Small intestine (tissue), 7 donors: Measurements from ENCODE around the gene STARD10. TPM values are rescaled to one million over a fixed set of nuclear protein-coding genes. Genes with fewer than 3 reads are reported as not detected.
A peak's percentile ranks its signal among the peaks of the same experiment; 100 is the strongest.

Experiments
- DNase-seq, 2 donors: peaks; one replicate each; pipeline versions ENCODE4 v3.0.0 to v3.0.0-alpha.2; 2013
- FAIRE-seq: peaks from 2 replicates; lab custom pipeline; 2012; peaks lifted over from hg19 to GRCh38; lab: Jason Lieb, UNC
- H3K27ac ChIP-seq, 3 donors: one replicate each; pipeline ENCODE4 v1.5.1; 2013; ENCODE audit warnings: low read length in 2 of 3, mild to moderate bottlenecking in 2 of 3, control low read depth in 1 of 3, inconsistent platforms in 1 of 3, low read depth in 1 of 3, moderate library complexity in 1 of 3
- H3K27me3 ChIP-seq, 3 donors: one replicate each; pipeline ENCODE4 v1.6.1; 2013; ENCODE audit warnings: low read length in 3 of 3, inconsistent platforms in 1 of 3; ENCODE audit not compliant: control insufficient read depth in 3 of 3, insufficient read depth in 3 of 3
- H3K36me3 ChIP-seq, 3 donors: one replicate each; pipeline ENCODE4 v1.6.1; 2013; ENCODE audit warnings: low read length in 3 of 3, inconsistent platforms in 1 of 3, low read depth in 1 of 3, mild to moderate bottlenecking in 1 of 3, moderate library complexity in 1 of 3; ENCODE audit not compliant: control insufficient read depth in 3 of 3, insufficient read depth in 2 of 3
- H3K4me1 ChIP-seq, 3 donors: one replicate each; pipeline ENCODE4 v1.6.1; 2013; ENCODE audit warnings: low read length in 2 of 3, inconsistent platforms in 1 of 3, low read depth in 1 of 3, mild to moderate bottlenecking in 1 of 3, moderate library complexity in 1 of 3; ENCODE audit not compliant: control insufficient read depth in 3 of 3, insufficient read depth in 2 of 3
- H3K4me3 ChIP-seq, 3 donors: one replicate each; pipeline ENCODE4 v1.5.1; 2013; ENCODE audit warnings: low read length in 3 of 3, control low read depth in 1 of 3, inconsistent platforms in 1 of 3, low read depth in 1 of 3, mild to moderate bottlenecking in 1 of 3, moderate library complexity in 1 of 3
- H3K9me3 ChIP-seq, 2 donors: one replicate each; pipeline ENCODE4 v1.6.1; 2013; ENCODE audit warnings: low read depth in 1 of 2, low read length in 1 of 2; ENCODE audit not compliant: control insufficient read depth in 2 of 2, insufficient read depth in 1 of 2
- WGBS, 3 donors: extraction: QIAGEN DNeasy Blood & Tissue Kit; methylation state at CpG; one replicate each; pipeline ENCODE4 v1.1.7; 2013; 5-methylcytosine and 5-hydroxymethylcytosine counted together
- polyA plus RNA-seq, 4 donors: library from polyadenylated mRNA; stranded (reverse) in 3 of 4; unstranded in 1 of 4; fragments of 200-250 nt in 3 of 4; fragments of 120-200 nt in 1 of 4; gene quantifications; one replicate each; pipeline versions ENCODE4 v1.2.1 to v1.2.3, GENCODE V29; 2013
- donor health status: healthy with polysubstance abuse.
- donor health status: control.
- donor health status: control.
- donor health status: Bipolar disorder and iron deficiency.
- donor health status: healthy.

STARD10 gene
- polyA plus RNA-seq, 4 donors = 169 to 473 (median 284) TPM

- Histone ChIP-seq H3K27me3 (no peaks in the 10 kb centered on the region), H3K9me3 (no peaks in the 10 kb centered on the region), H3K27ac (peak overlapping the region in 2 of 3 donors; percentile 26 to 86), H3K4me3 (peak overlapping the region in 1 of 3 donors; percentile 82), H3K36me3 (peaks cover 0 to 73% (median 0%) of the 10 kb centered on the region in 3 donors), H3K4me1 (peaks cover 0 to 69% (median 3%) of the 10 kb centered on the region in 3 donors)
- WGBS, 3 donors = 25 to 74% (median 44%) methylated on average over 7 of the region's 7 CpGs
- peak; percentile 65 to 87 for DNase-seq
- no peak for FAIRE-seq
These were observed 15.0 kb downstream of the STARD10 start for GRCh38 chr11:72778535-72779494.

GRCh38 chr11:72777755-72778278 is 16.0 kb downstream of the STARD10 start:
- Histone ChIP-seq H3K4me3 (peak overlapping the region in 1 of 3 donors; percentile 82), H3K36me3 (peaks cover 0 to 83% (median 0%) of the 10 kb centered on the region in 3 donors), H3K27me3 (no peaks in the 10 kb centered on the region), H3K9me3 (no peaks in the 10 kb centered on the region), H3K27ac (peak overlapping the region in 2 of 3 donors; percentile 39 to 86), H3K4me1 (peaks cover 0 to 69% (median 3%) of the 10 kb centered on the region in 3 donors)
- no peak for FAIRE-seq
- 13 to 58% (median 51%) methylated on average over 5 of the region's 5 CpGs for WGBS, 3 donors
- peak; percentile 41 to 56 for DNase-seq

- H3K9me3 ChIP-seq = no peaks in the 10 kb centered on the region
- DNase-seq (peak in 1 of 2 donors; percentile 49), FAIRE-seq (no peak)
- H3K27me3 ChIP-seq = no peaks in the 10 kb centered on the region
- peak overlapping the region in 2 of 3 donors; percentile 39 to 86 for H3K27ac ChIP-seq
- H3K36me3 ChIP-seq = peaks cover 0 to 90% (median 0%) of the 10 kb centered on the region in 3 donors
- peak overlapping the region in 1 of 3 donors; percentile 1 for H3K4me3 ChIP-seq
- H3K4me1 ChIP-seq = peaks cover 0 to 68% (median 3%) of the 10 kb centered on the region in 3 donors
- WGBS, 3 donors = 38 to 70% (median 59%) methylated on average over 6 to 7 of the region's 7 CpGs
These were observed 16.7 kb downstream of the STARD10 start for GRCh38 chr11:72776844-72777754.

- FAIRE-seq = no peak
- peaks cover 0 to 98% (median 0%) of the 10 kb centered on the region in 3 donors for H3K36me3 ChIP-seq
- H3K27ac ChIP-seq = peak overlapping the region in 1 of 3 donors; percentile 86
- WGBS, 3 donors = 55 to 78% (median 62%) methylated on average over 9 of the region's 9 CpGs
- peaks cover 0 to 75% (median 3%) of the 10 kb centered on the region in 3 donors for H3K4me1 ChIP-seq
- no peaks in the 10 kb centered on the region for H3K9me3 ChIP-seq
- DNase-seq = peak in 1 of 2 donors; percentile 71
- peak overlapping the region in 1 of 3 donors; percentile 6 for H3K4me3 ChIP-seq
- no peaks in the 10 kb centered on the region for H3K27me3 ChIP-seq
These were observed 17.6 kb downstream of the STARD10 start for GRCh38 chr11:72776117-72776843.

- no peak for DNase-seq
- H3K27me3 ChIP-seq = no peaks in the 10 kb centered on the region
- 61 to 79% (median 79%) methylated on average over 7 of the region's 7 CpGs for WGBS, 3 donors
- no peaks in the 10 kb centered on the region for H3K9me3 ChIP-seq
- peak overlapping the region in 1 of 3 donors; percentile 86 for H3K27ac ChIP-seq
- peak overlapping the region in 1 of 3 donors; percentile 6 for H3K4me3 ChIP-seq
- H3K4me1 ChIP-seq = peaks cover 0 to 80% (median 3%) of the 10 kb centered on the region in 3 donors
- FAIRE-seq = no peak
- peaks cover 0 to 100% (median 0%) of the 10 kb centered on the region in 3 donors for H3K36me3 ChIP-seq
These were observed 18.3 kb downstream of the STARD10 start for GRCh38 chr11:72775288-72776110.

GRCh38 chr11:72774499-72774898 is 19.3 kb downstream of the STARD10 start:
- FAIRE-seq = no peak
- no peak for DNase-seq
- Histone ChIP-seq H3K9me3 (no peaks in the 10 kb centered on the region), H3K4me1 (peaks cover 0 to 80% (median 3%) of the 10 kb centered on the region in 3 donors), H3K36me3 (peaks cover 0 to 97% (median 0%) of the 10 kb centered on the region in 3 donors), H3K27ac (peak overlapping the region in 1 of 3 donors; percentile 21), H3K27me3 (no peaks in the 10 kb centered on the region), H3K4me3 (no peak overlapping the region)
- 39 to 72% (median 49%) methylated on average over 6 of the region's 6 CpGs for WGBS, 3 donors

- DNase-seq (no peak), FAIRE-seq (no peak)
- H3K27ac ChIP-seq = peak overlapping the region in 1 of 3 donors; percentile 46
- WGBS, 3 donors = 55 to 62% (median 61%) methylated on average over 6 of the region's 6 CpGs
- H3K4me1 ChIP-seq = peaks cover 0 to 79% (median under 1%) of the 10 kb centered on the region in 3 donors
- no peaks in the 10 kb centered on the region for H3K9me3 ChIP-seq
- H3K27me3 ChIP-seq = no peaks in the 10 kb centered on the region
- H3K4me3 ChIP-seq = no peak overlapping the region
- H3K36me3 ChIP-seq = peaks cover 0 to 95% (median 0%) of the 10 kb centered on the region in 3 donors
These were observed 20.2 kb downstream of the STARD10 start for GRCh38 chr11:72773696-72774095.
